ENCODE results near the gene COA7.
A peak's percentile ranks its signal among the peaks of the same experiment; 100 is the strongest.

COA7 gene

GRCh38 chr1:52635321-52636089 lies 62.6 kb downstream of the COA7 start:
- H3F3A ChIP-seq (ENCODE audit: insufficient read depth, low read length) = no peaks in the 10 kb centered on the region
- no peaks in the 10 kb centered on the region for H4K20me1 ChIP-seq (ENCODE audit: insufficient read depth, low read length)
- no peak overlapping the region for H3K4me3 ChIP-seq (ENCODE audit: low read depth, low read length, poor library complexity, severe bottlenecking)
- no peaks in the 10 kb centered on the region; the same call in 1 of the 2 replicates for H3K36me3 ChIP-seq (ENCODE audit: insufficient read depth, low read length)
- no peaks in the 10 kb centered on the region for H3K27me3 ChIP-seq (ENCODE audit: insufficient read depth, low read length)
- H2AFZ ChIP-seq (ENCODE audit: low read length) = no peak overlapping the region
- no peaks in the 10 kb centered on the region for H3K9me2 ChIP-seq (ENCODE audit: low read depth, low read length)
- peak overlapping the region; percentile 23; the same call in 1 of the 2 replicates for H3K9ac ChIP-seq (ENCODE audit: low read length)
- H3K4me1 ChIP-seq (ENCODE audit: insufficient read depth, low read length, severe bottlenecking) = peaks cover 86% of the 10 kb centered on the region
- H3K79me2 ChIP-seq (ENCODE audit: insufficient read depth, low read length) = no peaks in the 10 kb centered on the region; the same call in 1 of the 2 replicates
- TF ChIP-seq EZH2 (IDR thresholded peaks at IDR 0.05; ENCODE audit: borderline replicate concordance, low read length) (no peak), CTCF (IDR thresholded peaks at IDR 0.05; ENCODE audit: low read length) (no peak; the same call in 1 of the 2 replicates)
- no peaks in the 10 kb centered on the region for H3K9me3 ChIP-seq (ENCODE audit: low read length)
- peak overlapping the region; percentile 80 for H3K4me2 ChIP-seq (ENCODE audit: low read length)
- H3K27ac ChIP-seq (ENCODE audit: low read depth, low read length, poor library complexity, severe bottlenecking) = peak overlapping the region; percentile 98
